22Rv1 (cell line): ENCODE data around the gene EMC6.

Experiments
- H3K27ac ChIP-seq: fragments of 450-650 bp; 2 replicates; pipeline ENCODE4 v1.5.1; 2017
- ZFX ChIP-seq: fragments of 450-650 bp; IDR thresholded peaks from 2 replicates; pipeline ENCODE4 v1.6.1; 2017; ENCODE audit warnings: antibody characterized with exemption, borderline replicate concordance
- TF ChIP-seq, protein P1 (sequence below): fragments of 450-650 bp; IDR thresholded peaks from 2 replicates; pipeline ENCODE4 v1.5.1; 2017; ENCODE audit warnings: mild to moderate bottlenecking

Gene EMC6

DNA sequence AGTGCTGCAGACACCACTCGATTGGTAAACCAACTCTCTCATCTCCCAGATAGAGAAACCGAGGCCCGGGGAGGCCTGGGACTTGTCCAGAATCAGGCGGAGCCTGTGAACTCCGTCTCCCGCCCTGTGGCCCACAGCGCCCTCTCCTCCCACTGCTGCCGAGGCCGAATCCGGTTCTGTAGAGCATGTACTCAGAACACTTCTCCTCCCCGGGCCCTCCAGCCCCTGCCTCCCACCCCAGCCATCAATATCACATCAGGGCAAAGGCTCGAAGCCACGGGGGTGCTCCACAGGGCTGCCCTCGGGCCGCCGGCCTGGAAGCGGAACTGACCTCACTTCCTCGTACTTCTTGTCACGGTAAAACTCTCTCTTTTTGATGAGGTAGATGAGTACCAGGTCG, 13.0 kb downstream of the EMC6 start:
- TF ChIP-seq, protein P1, sequence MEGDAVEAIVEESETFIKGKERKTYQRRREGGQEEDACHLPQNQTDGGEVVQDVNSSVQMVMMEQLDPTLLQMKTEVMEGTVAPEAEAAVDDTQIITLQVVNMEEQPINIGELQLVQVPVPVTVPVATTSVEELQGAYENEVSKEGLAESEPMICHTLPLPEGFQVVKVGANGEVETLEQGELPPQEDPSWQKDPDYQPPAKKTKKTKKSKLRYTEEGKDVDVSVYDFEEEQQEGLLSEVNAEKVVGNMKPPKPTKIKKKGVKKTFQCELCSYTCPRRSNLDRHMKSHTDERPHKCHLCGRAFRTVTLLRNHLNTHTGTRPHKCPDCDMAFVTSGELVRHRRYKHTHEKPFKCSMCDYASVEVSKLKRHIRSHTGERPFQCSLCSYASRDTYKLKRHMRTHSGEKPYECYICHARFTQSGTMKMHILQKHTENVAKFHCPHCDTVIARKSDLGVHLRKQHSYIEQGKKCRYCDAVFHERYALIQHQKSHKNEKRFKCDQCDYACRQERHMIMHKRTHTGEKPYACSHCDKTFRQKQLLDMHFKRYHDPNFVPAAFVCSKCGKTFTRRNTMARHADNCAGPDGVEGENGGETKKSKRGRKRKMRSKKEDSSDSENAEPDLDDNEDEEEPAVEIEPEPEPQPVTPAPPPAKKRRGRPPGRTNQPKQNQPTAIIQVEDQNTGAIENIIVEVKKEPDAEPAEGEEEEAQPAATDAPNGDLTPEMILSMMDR: no peak
- TF ChIP-seq ZFX: no peak
- no peak overlapping the region for H3K27ac ChIP-seq

DNA sequence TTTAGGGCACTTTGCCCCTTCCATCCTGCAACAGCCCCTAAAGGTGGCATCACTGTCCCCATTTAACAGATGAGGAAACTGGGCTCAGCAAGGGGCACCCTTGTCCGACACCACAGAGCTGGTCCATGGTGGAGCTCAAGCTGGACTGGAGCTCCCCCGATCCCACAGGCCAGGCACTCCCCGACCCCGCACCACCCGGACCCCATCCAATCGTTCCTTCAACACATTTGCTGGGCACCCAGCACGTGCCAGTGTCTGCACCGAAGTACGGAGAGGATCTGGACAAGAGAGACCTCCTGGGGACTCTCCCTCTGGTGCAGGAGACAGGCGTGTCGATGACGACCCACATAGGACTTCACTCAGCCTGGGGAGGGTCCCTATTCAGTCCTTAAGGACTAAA, 13.4 kb downstream of the EMC6 start:
- H3K27ac ChIP-seq: no peak overlapping the region
- TF ChIP-seq, protein P1: no peak
- no peak for TF ChIP-seq ZFX

DNA sequence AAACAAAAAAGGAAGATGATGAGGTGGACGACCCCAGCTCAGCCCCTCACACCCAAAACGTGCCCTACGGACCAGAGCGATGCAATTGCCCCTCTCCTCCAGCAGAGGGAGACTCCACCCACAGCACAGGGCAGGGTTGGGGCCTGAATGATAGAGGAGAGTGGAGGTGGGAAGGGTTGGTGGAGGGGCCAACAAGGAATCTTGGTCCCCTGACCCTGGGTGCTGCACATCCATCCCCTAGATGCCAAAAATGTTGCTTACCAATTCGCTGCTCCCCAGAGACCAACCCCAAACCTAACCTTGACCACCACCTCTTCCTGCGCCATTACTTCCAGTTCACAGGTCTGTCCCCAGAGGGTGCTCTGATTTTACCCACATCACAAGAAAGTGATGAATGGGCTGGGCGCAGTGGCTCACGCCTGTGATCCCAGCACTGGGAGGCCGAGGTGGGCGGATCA, 14.5 kb downstream of the EMC6 start:
- TF ChIP-seq, protein P1: peak; percentile 96
- TF ChIP-seq ZFX: no peak
- H3K27ac ChIP-seq: no peak overlapping the region

DNA sequence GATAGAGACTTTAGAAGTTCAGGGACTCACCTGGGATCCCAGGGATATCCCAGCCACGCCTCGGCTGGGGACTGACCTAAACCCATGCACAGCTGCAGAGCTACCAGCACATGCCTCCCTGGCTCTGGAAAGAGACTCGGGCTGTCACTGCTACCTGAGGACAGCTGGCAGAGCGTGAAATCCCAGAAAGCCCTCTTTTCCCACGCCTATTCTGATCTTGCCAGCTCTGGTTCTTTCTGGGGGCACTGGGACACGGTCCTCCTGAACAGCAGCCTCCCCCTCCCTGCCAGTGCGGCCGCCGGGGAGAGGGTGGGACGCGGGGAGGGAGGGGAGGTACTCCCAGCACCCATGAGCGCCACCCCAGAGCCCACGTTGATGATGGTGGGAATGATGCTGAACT, 16.6 kb downstream of the EMC6 start:
- TF ChIP-seq ZFX: no peak
- TF ChIP-seq, protein P1: no peak
- H3K27ac ChIP-seq: no peak overlapping the region

DNA sequence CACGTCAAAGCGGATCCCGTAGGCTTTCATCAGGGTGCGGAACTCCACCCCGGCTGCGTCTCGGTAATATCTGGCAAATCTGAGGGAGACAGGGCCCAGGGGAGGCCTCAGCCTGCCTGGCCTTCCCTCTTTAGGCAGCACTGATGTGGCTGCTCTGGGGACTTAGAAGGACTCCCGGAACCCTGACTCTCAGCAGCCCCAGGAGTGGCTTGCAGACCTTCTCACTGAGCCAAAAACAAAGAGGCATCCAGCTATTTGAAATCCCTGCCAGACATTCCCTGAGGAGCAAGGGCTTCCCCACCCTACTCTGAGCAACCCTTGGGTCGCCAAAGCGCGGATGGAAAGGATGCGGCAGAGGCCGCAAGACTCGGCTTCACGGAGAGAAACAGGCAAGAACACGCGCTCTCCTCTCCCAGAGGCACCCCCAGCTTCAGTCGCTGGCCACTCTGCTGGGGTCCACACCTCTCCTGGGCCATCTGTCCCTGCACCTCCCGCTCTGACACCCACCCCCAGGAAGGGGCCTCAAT, 19.5 kb downstream of the EMC6 start:
- no peak for TF ChIP-seq ZFX
- TF ChIP-seq, protein P1: no peak
- H3K27ac ChIP-seq: no peak overlapping the region

DNA sequence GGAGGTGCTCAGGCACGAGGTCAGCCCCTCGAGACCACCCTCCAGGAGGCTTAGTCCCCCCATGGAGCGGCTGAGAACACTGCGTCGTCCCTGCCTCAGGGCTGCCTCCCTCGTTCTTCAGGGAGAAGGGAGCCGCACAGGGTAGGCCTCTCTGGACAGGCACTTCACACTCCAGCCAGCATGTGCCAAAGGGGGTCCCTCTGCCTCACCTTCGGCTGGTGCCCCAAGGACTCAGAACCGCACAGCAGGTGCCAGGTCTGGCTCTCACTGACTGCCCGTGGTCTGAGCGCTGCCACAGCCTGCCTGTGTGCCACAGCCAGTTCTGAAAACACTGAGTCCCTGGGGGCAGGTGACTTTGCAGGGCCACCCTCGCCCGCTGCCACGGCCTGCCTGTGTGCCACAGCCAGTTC, 20.2 kb downstream of the EMC6 start:
- no peak for TF ChIP-seq ZFX
- TF ChIP-seq, protein P1: no peak
- no peak overlapping the region for H3K27ac ChIP-seq

DNA sequence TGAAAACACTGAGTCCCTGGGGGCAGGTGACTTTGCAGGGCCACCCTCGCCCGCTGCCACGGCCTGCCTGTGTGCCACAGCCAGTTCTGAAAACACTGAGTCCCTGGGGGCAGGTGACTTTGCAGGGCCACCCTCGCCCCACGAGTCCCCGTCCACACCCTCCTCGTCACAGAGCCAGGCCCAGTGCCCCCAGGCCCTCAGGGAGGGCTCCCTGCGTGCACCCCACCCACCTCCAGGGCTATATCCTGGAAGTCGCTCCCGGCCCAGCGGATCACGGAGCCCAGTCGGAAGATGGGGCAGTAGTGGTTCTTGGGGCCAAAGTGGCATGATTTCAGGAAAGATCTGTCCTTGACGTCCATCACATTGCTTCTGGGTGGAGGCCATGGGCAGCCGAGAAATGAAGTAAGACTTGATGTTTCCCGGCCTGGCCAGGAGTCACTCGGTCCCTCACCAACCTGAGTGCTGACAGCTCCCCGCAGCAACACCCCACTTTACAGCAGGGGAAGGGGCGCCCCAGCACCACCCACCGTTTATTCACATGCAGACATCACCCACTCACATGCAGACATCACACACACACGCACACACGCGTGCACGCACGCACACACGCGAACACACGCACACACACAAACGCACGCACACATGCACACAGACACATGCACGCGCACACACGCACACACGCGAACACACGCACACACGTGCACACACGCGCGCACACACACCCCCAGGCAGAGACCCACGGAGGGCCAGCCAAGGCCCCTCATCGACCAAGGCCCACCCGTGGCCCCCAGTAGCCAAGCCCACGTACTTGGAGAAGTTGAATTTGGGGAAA, 20.9 kb downstream of the EMC6 start:
- TF ChIP-seq, protein P1: no peak
- TF ChIP-seq ZFX: no peak
- no peak overlapping the region for H3K27ac ChIP-seq
